NT2/D1 (cell line): ENCODE measurements around the gene INO80C.

Experiments used
- DNase-seq: peaks from one replicate; pipeline ENCODE4 v3.0.0-alpha.2; 2011; ENCODE audit warnings: low read depth, low spot score
- H3K27me3 ChIP-seq: 2 replicates; pipeline ENCODE4 v1.6.0; 2011; ENCODE audit warnings: mild to moderate bottlenecking; ENCODE audit not compliant: insufficient read length, insufficient read depth
- H3K36me3 ChIP-seq: 2 replicates; pipeline ENCODE4 v1.6.1; 2011; ENCODE audit warnings: mild to moderate bottlenecking, low read length, mixed read lengths; ENCODE audit not compliant: insufficient read depth, insufficient read length
- H3K4me1 ChIP-seq: 2 replicates; pipeline ENCODE4 v1.5.1; 2011; ENCODE audit not compliant: insufficient read depth, insufficient read length
- H3K4me3 ChIP-seq: 2 replicates; pipeline ENCODE4 v1.5.1; 2011; ENCODE audit warnings: low read depth; ENCODE audit not compliant: insufficient read length
- H3K9ac ChIP-seq: 2 replicates; pipeline ENCODE4 v1.6.0; 2011; ENCODE audit warnings: low read depth; ENCODE audit not compliant: insufficient read length
- H3K9me3 ChIP-seq: 2 replicates; pipeline ENCODE4 v1.5.1; 2011; ENCODE audit warnings: mild to moderate bottlenecking, low read length; ENCODE audit not compliant: insufficient read depth
- SUZ12 ChIP-seq: IDR thresholded peaks from 2 replicates; pipeline ENCODE4 v1.6.1; 2011; ENCODE audit not compliant: insufficient read length, insufficient read depth; ENCODE audit errors: extremely low read depth
- YY1 ChIP-seq: IDR thresholded peaks from 2 replicates; pipeline ENCODE4 v1.6.1; 2011; ENCODE audit not compliant: insufficient read length, insufficient read depth
- ZNF274 ChIP-seq: IDR thresholded peaks from 2 replicates; pipeline ENCODE4 v1.6.1; 2011; ENCODE audit warnings: mild to moderate bottlenecking, low read depth, low read length

INO80C gene

DNA sequence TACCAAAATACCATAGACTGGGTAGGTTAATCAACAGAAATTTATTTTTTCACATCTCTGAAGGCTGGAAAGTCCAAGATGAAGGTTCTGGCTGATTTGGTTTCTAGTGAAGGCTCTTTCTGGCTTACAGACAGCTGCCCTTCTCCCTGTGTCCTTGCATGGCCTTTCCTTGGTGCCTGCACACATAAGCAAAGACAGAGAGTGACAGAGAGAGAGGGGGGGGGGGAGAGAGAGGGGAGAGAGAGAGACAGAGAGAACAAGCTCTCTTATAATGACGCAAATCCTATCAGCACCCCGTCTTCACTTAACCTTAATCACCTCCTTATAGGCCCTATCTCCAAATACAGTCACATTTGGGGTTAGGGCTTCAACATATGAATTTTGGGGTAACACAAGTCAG is 53.9 kb downstream of the INO80C start:
- Histone ChIP-seq H3K4me3 (no peak overlapping the region), H3K9me3 (no peaks in the 10 kb centered on the region), H3K9ac (no peak overlapping the region), H3K36me3 (no peaks in the 10 kb centered on the region), H3K27me3 (no peaks in the 10 kb centered on the region), H3K4me1 (no peaks in the 10 kb centered on the region)
- TF ChIP-seq YY1 (no peak), ZNF274 (no peak)
- no peak for DNase-seq

DNA sequence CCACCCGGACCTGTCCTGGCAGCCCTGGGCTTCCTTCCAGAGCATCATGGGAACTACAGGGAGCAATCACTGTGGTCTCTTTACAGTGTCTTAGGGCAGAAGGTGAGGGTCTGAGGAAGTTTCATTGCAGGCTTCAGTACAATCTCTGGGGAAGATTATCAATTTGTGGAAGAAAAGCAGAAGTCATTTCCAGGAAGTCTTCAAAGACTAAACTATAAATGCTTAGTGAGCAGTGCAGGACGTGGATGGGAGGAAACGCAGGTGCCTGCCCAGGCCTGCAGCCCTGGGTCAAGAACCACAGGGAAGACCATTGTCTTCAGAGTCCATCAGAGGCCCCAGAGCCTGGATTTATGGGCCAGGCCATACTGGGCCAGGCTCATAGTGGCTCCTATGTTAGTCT is 54.3 kb downstream of the INO80C start:
- H3K9me3 ChIP-seq, result no peaks in the 10 kb centered on the region
- no peaks in the 10 kb centered on the region for H3K4me1 ChIP-seq
- DNase-seq, result no peak
- H3K9ac ChIP-seq, result no peak overlapping the region
- H3K27me3 ChIP-seq, result no peaks in the 10 kb centered on the region
- H3K4me3 ChIP-seq, result no peak overlapping the region
- no peak for TF ChIP-seq ZNF274
- no peak for TF ChIP-seq SUZ12
- no peak for TF ChIP-seq YY1
- H3K36me3 ChIP-seq, result no peaks in the 10 kb centered on the region

DNA sequence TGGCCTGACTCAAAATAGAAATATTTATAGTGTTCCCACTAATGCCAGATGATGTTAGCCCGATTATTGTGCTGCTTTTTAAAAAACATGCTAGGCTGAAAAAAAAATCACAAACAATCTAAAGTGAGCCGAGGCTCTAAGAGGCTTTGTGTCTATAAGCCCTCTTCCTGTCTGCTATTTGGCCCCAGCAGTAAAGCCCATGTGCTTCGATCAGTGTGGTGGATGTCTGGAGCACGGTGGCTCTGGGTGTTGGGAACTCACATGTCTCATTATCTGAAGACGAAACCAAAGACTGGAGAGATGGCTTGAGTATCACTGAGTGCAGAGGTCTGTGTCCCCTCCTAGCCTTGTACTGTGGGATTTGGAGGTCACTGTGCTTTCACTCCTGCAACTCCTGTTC is 55.1 kb downstream of the INO80C start:
- no peak overlapping the region for H3K9ac ChIP-seq
- H3K4me1 ChIP-seq, result no peaks in the 10 kb centered on the region
- no peaks in the 10 kb centered on the region for H3K9me3 ChIP-seq

DNA sequence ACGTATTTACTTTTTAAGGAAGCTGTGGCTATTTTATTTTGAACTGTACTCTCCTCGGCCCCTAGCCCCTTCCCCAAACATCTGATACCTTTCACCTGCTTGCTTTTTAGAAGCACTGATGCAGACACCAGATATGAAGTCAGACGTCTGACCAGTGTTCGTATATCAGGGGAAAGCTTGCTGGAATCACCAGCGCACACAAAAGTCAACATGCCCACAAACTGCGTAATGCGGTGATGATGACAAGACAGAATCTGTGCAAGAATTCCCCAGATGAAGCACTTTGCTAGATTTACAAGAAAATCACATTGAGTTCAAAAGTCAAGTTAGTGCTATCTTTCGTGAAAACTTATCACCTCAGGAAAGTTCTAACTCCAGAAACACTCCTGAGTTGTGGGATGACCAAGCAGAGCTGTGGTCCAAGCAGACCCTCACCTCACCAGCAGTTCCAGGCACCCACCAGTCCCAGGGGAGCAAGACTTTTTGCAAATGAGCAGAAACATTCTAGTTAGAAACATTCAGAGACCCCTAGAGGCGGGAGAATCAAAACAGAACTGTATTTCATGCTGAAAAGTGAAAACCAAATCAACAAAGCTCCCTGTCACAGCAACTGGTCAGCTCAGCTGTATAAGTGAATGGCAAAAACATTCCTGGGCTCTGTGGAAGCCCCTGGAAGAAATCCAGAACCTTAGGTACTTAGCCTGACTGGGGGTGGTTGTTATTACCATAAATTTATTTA is 55.7 kb downstream of the INO80C start:
- Histone ChIP-seq H3K9ac (no peak overlapping the region), H3K27me3 (no peaks in the 10 kb centered on the region), H3K4me3 (no peak overlapping the region), H3K9me3 (no peaks in the 10 kb centered on the region), H3K4me1 (no peaks in the 10 kb centered on the region), H3K36me3 (no peaks in the 10 kb centered on the region)
- TF ChIP-seq ZNF274 (no peak), YY1 (no peak), SUZ12 (no peak)
- DNase-seq, result no peak

More for the DNA sequence above, 55.1 kb downstream of the INO80C start:
- H3K36me3 ChIP-seq, result no peaks in the 10 kb centered on the region
- no peak overlapping the region for H3K4me3 ChIP-seq
- TF ChIP-seq ZNF274 (no peak), YY1 (no peak), SUZ12 (no peak)
- no peaks in the 10 kb centered on the region for H3K27me3 ChIP-seq
- DNase-seq, result no peak

DNA sequence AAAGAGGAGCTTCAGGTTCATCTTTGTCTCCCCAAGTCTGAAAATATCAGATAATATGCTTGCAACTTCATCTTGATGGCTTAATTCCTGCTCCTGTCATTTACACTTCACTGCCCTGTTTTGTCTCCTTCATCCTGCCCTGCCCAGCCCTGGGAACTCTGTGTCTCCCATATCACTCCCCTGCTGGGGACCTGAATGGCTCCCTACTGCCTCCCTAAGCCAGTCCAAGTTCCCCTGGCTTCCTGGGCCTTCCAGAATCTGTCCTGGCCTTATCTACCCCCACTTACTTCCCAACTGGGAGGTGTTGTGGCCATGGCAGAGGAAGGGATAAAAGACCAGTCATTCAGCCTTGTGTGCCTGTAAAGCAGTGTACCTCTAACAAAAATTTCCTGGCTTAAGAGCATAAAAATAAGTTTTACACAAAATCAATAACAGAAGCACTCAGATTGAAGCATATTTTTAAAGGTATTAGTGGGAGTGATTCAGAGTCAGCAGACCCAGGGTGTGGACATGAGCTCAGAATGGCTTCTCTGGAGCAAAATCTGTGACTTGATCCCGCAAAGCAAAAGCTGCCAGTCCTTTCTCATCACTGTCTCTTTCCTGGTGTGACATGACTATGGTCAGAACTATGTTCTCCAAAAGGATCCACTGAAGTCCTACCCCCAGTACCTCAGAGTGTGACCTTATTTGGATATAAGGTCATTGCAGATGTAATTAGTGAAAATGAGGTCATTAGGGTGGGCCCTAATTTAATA is 59.1 kb downstream of the INO80C start:
- no peaks in the 10 kb centered on the region for H3K4me1 ChIP-seq
- no peak overlapping the region for H3K9ac ChIP-seq
- H3K9me3 ChIP-seq, result no peaks in the 10 kb centered on the region
- no peak for DNase-seq
- no peaks in the 10 kb centered on the region for H3K36me3 ChIP-seq
- TF ChIP-seq YY1 (no peak), SUZ12 (no peak), ZNF274 (no peak)
- no peaks in the 10 kb centered on the region for H3K27me3 ChIP-seq
- H3K4me3 ChIP-seq, result no peak overlapping the region

DNA sequence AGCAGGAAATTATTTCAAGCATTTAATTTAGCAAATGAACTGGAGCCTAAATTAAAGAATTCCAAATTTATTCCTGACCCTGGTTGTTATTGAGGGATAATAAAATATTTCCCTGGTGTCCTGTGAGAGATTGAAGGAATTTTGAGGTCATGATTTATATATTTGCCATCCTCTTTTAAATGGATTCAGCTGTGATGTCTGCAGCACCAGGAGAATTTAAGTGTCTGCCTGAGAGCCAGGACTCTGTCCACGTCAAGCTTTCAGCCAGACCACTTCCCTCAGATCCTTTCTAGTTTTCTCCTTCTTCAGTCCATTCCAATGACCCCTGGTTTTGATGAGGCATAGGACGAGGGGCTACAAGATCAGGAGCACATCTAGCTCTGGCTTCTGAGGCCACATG is 59.9 kb downstream of the INO80C start:
- no peak for DNase-seq
- Histone ChIP-seq H3K4me1 (no peaks in the 10 kb centered on the region), H3K4me3 (no peak overlapping the region), H3K9me3 (no peaks in the 10 kb centered on the region), H3K9ac (no peak overlapping the region), H3K27me3 (no peaks in the 10 kb centered on the region), H3K36me3 (no peaks in the 10 kb centered on the region)
- TF ChIP-seq ZNF274, result no peak

DNA sequence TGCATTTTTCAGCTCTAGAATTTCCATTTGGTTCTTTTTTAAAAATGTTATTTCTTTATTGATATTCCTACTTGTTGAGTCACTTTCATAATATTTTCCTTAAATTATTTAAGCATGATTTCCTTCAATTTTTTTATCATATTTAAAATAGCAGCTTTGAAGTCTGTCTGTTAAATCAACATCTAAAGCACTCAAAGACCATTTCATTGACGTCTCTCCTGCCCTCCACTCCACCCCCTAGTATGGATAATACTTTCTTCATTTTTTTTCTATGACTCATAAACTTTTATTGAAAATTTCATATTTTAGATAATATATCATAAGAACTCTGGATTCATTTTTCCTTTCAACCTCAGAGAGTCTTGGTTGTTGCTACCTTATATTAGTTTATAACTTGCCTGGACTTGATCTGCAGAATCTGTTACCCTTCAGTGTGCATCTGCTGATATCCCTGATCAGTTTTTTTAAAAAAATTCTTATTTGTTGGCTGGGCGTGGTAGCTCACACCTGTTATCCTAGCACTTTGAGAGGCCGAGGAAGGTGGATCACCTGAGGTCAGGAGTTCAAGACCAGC is 61.6 kb downstream of the INO80C start:
- H3K4me1 ChIP-seq, result no peaks in the 10 kb centered on the region
- H3K9ac ChIP-seq, result no peak overlapping the region
- no peak overlapping the region for H3K4me3 ChIP-seq
- H3K27me3 ChIP-seq, result no peaks in the 10 kb centered on the region
- DNase-seq, result no peak
- H3K9me3 ChIP-seq, result no peaks in the 10 kb centered on the region
- H3K36me3 ChIP-seq, result no peaks in the 10 kb centered on the region
- TF ChIP-seq ZNF274 (no peak), SUZ12 (no peak), YY1 (no peak)
